ENCODE data around the gene EHD4. TPM values are rescaled to one million over a fixed set of nuclear protein-coding genes. Genes with fewer than 3 reads are reported as not detected.

Gene EHD4
- polyA plus RNA-seq, 1 donor (not counting 4 experiments of a cell fraction or from before 2014, with no cell fraction given), result 31.5 TPM

GRCh38 chr15:41876689-41877088, 95.7 kb downstream of the EHD4 start:
- FAIRE-seq (no peak), DNase-seq (ENCODE audit: low read depth, low spot score) (no peak)
- H3K27me3 ChIP-seq (ENCODE audit: control insufficient read depth, extremely low read depth, insufficient read depth, low read length), result peaks cover 21% of the 10 kb centered on the region
- dilution Hi-C loops (cut with MboI; ENCODE audit: extremely low pct_ligation_motif_present, low sequenced_read_pairs), result no loop called here
- H3K36me3 ChIP-seq (ENCODE audit: control insufficient read depth in 2 of 2, extremely low read depth in 1 of 2, insufficient read depth in 2 of 2, low read length in 2 of 2), result no peaks in the 10 kb centered on the region
- no peaks in the 10 kb centered on the region for H3K79me2 ChIP-seq (ENCODE audit: control insufficient read depth, insufficient read depth, low read length)
- no peaks in the 10 kb centered on the region for H4K20me1 ChIP-seq (ENCODE audit: control insufficient read depth, extremely low read depth, insufficient read depth, low read length)
- no peak overlapping the region for H3K4me2 ChIP-seq (ENCODE audit: control insufficient read depth, extremely low read depth, insufficient read depth, low read depth, low read length)
- H3K9me1 ChIP-seq (ENCODE audit: control insufficient read depth, extremely low read depth, insufficient read depth, low read length), result no peaks in the 10 kb centered on the region
- peaks cover 5% of the 10 kb centered on the region for H3K4me1 ChIP-seq (ENCODE audit: control insufficient read depth, extremely low read depth, insufficient read depth, low read length)
- no peak overlapping the region for H3K4me3 ChIP-seq (ENCODE audit: control insufficient read depth in 2 of 3, extremely low read depth in 1 of 3, insufficient read depth in 2 of 3, low read depth in 1 of 3, low read length in 3 of 3)
- no peak overlapping the region for H3K9ac ChIP-seq (ENCODE audit: control insufficient read depth, extremely low read depth, insufficient read depth, low read length)
- TF ChIP-seq EZH2 (IDR thresholded peaks at IDR 0.05; ENCODE audit: low read length) (no peak), CTCF (optimal IDR thresholded peaks at IDR 0.05 in 1 of 3, IDR thresholded peaks at IDR 0.05 in 1 of 3, conservative IDR thresholded peaks at IDR 0.05 in 1 of 3; ENCODE audit: extremely low read depth in 1 of 3, insufficient read depth in 2 of 3, low read length in 3 of 3) (no peak)
- H2AFZ ChIP-seq (ENCODE audit: control insufficient read depth, low read length), result no peak overlapping the region
- H3K9me3 ChIP-seq (ENCODE audit: control insufficient read depth, low read depth, low read length), result no peaks in the 10 kb centered on the region
- H3K27ac ChIP-seq (ENCODE audit: control insufficient read depth, insufficient read depth, low read length), result no peak overlapping the region

- Histone ChIP-seq H3K27me3 (ENCODE audit: control insufficient read depth, extremely low read depth, insufficient read depth, low read length) (peaks cover 15% of the 10 kb centered on the region), H4K20me1 (ENCODE audit: control insufficient read depth, extremely low read depth, insufficient read depth, low read length) (no peaks in the 10 kb centered on the region), H3K79me2 (ENCODE audit: control insufficient read depth, insufficient read depth, low read length) (no peaks in the 10 kb centered on the region), H3K4me3 (ENCODE audit: control insufficient read depth in 2 of 3, extremely low read depth in 1 of 3, insufficient read depth in 2 of 3, low read depth in 1 of 3, low read length in 3 of 3) (no peak overlapping the region), H3K9me3 (ENCODE audit: control insufficient read depth, low read depth, low read length) (no peaks in the 10 kb centered on the region), H3K4me2 (ENCODE audit: control insufficient read depth, extremely low read depth, insufficient read depth, low read depth, low read length) (no peak overlapping the region), H3K9ac (ENCODE audit: control insufficient read depth, extremely low read depth, insufficient read depth, low read length) (no peak overlapping the region), H2AFZ (ENCODE audit: control insufficient read depth, low read length) (no peak overlapping the region), H3K27ac (ENCODE audit: control insufficient read depth, insufficient read depth, low read length) (no peak overlapping the region), H3K9me1 (ENCODE audit: control insufficient read depth, extremely low read depth, insufficient read depth, low read length) (no peaks in the 10 kb centered on the region), H3K4me1 (ENCODE audit: control insufficient read depth, extremely low read depth, insufficient read depth, low read length) (peaks cover 4% of the 10 kb centered on the region), H3K36me3 (ENCODE audit: control insufficient read depth in 2 of 2, extremely low read depth in 1 of 2, insufficient read depth in 2 of 2, low read length in 2 of 2) (no peaks in the 10 kb centered on the region)
- FAIRE-seq (no peak), DNase-seq (ENCODE audit: low read depth, low spot score) (no peak)
- TF ChIP-seq CTCF (optimal IDR thresholded peaks at IDR 0.05 in 1 of 3, IDR thresholded peaks at IDR 0.05 in 1 of 3, conservative IDR thresholded peaks at IDR 0.05 in 1 of 3; ENCODE audit: extremely low read depth in 1 of 3, insufficient read depth in 2 of 3, low read length in 3 of 3), result no peak
- no peak for TF ChIP-seq EZH2 (IDR thresholded peaks at IDR 0.05; ENCODE audit: low read length)
- dilution Hi-C loops (cut with MboI; ENCODE audit: extremely low pct_ligation_motif_present, low sequenced_read_pairs), result no loop called here
These were observed 96.3 kb downstream of the EHD4 start for GRCh38 chr15:41876007-41876406.
